IMR-90 (cell line): ENCODE results near the gene PRR33. TPM values are rescaled to one million over a fixed set of nuclear protein-coding genes. Genes with fewer than 3 reads are reported as not detected.

ENCODE experiments used
- ATAC-seq: fragments of 200-7000 bp; cut with Tn5 transposase; 2 replicates; pipeline ENCODE4 v1.9.1; 2020; ENCODE audit warnings: low read depth, mild to moderate bottlenecking, moderate library complexity
- BruUV-seq: library from RNA; stranded (reverse); fragments of 400-500 nt; replicated peaks from 2 replicates; lab custom pipeline; 2021; lab: Mats Ljungman, UMichigan
- CTCF ChIA-PET: fragments of 300-600 bp; formaldehyde crosslinking; extraction: SDS; loops from one replicate; lab custom pipeline; 2021; ENCODE audit warnings: antibody characterized with exemption; lab: Yijun Ruan, JAX
- POLR2A ChIA-PET: fragments of 300-600 bp; sonication (Branson Sonifier 250); formaldehyde crosslinking; loops from one replicate; lab custom pipeline; 2022; ENCODE audit warnings: antibody characterized with exemption; ENCODE audit not compliant: unreplicated experiment; lab: Charles Lee
- DNase-seq: peaks from one replicate; pipeline ENCODE4 v3.0.0; 2013
- H2AFZ ChIP-seq: replicated peaks from 2 replicates; pipeline ENCODE3; 2013; ENCODE audit warnings: low read length, mild to moderate bottlenecking; ENCODE audit not compliant: poor library complexity
- H2AK5ac ChIP-seq: 2 replicates; pipeline ENCODE4 v1.6.1; 2013; ENCODE audit warnings: low read depth, low read length, inconsistent platforms
- H2AK9ac ChIP-seq: replicated peaks from 2 replicates; pipeline ENCODE3; 2013; ENCODE audit warnings: mild to moderate bottlenecking, low read depth, low read length, moderate library complexity; ENCODE audit not compliant: poor library complexity
- H2BK120ac ChIP-seq: 2 replicates; pipeline ENCODE4 v1.6.1; 2013; ENCODE audit warnings: low read depth, low read length, inconsistent platforms
- H2BK15ac ChIP-seq: 3 replicates; pipeline ENCODE4 v1.6.1; 2013; ENCODE audit warnings: low read depth, low read length, inconsistent platforms
- H2BK20ac ChIP-seq: 2 replicates; pipeline ENCODE4 v1.6.1; 2013; ENCODE audit warnings: low read depth, mild to moderate bottlenecking, inconsistent platforms, low read length, moderate library complexity
- H2BK5ac ChIP-seq: 2 replicates; pipeline ENCODE4 v1.6.1; 2013; ENCODE audit warnings: mild to moderate bottlenecking, low read depth, low read length, inconsistent platforms; ENCODE audit not compliant: poor library complexity, severe bottlenecking
- H3K14ac ChIP-seq: replicated peaks from 2 replicates; pipeline ENCODE4 v1.6.1; 2013; ENCODE audit warnings: low read depth, low read length, inconsistent platforms
- H3K18ac ChIP-seq: 2 replicates; pipeline ENCODE4 v1.6.1; 2013; ENCODE audit warnings: low read depth, low read length, control low read depth
- H3K23ac ChIP-seq: 2 replicates; pipeline ENCODE4 v1.6.1; 2013; ENCODE audit warnings: low read depth, low read length, inconsistent platforms
- H3K27ac ChIP-seq: 2 replicates; pipeline ENCODE4 v1.5.1; 2013; ENCODE audit warnings: mild to moderate bottlenecking, control low read depth, low read length; ENCODE audit not compliant: insufficient read depth
- H3K27me3 ChIP-seq: 2 replicates; pipeline ENCODE4 v1.6.1; 2013; ENCODE audit warnings: low read length; ENCODE audit not compliant: control insufficient read depth, insufficient read depth
- H3K36me3 ChIP-seq: 2 replicates; pipeline ENCODE4 v1.6.1; 2013; ENCODE audit warnings: low read length, mixed read lengths; ENCODE audit not compliant: control insufficient read depth, insufficient read depth
- H3K4ac ChIP-seq: 2 replicates; pipeline ENCODE4 v1.6.1; 2013; ENCODE audit warnings: low read depth, low read length, inconsistent platforms
- H3K4me1 ChIP-seq: 2 replicates; pipeline ENCODE4 v1.6.1; 2013; ENCODE audit warnings: low read length, mixed read lengths; ENCODE audit not compliant: control insufficient read depth, insufficient read depth
- H3K4me2 ChIP-seq: 2 replicates; pipeline ENCODE4 v1.6.1; 2013; ENCODE audit warnings: low read depth, mild to moderate bottlenecking, control low read depth, low read length, moderate library complexity
- H3K4me3 ChIP-seq: 2 replicates; pipeline ENCODE4 v1.5.1; 2013; ENCODE audit warnings: low read depth, mild to moderate bottlenecking, control low read depth, low read length, moderate library complexity; ENCODE audit not compliant: insufficient read depth
- H3K56ac ChIP-seq: 2 replicates; pipeline ENCODE4 v1.6.1; 2013; ENCODE audit warnings: low read length, inconsistent platforms; ENCODE audit not compliant: insufficient read depth; ENCODE audit errors: extremely low read depth
- H3K79me1 ChIP-seq, 2 experiments: 2 replicates each; pipeline ENCODE4 v1.6.1; 2013; ENCODE audit warnings: low read length in 2 of 2, inconsistent platforms in 1 of 2, low read depth in 1 of 2
- H3K9ac ChIP-seq: 2 replicates; pipeline ENCODE4 v1.6.1; 2013; ENCODE audit warnings: low read depth, low read length, control low read depth
- H3K9me1 ChIP-seq: 2 replicates; pipeline ENCODE4 v1.6.1; 2013; ENCODE audit warnings: low read length, inconsistent platforms; ENCODE audit not compliant: insufficient read depth
- H3K9me3 ChIP-seq: 2 replicates; pipeline ENCODE4 v1.6.1; 2013; ENCODE audit warnings: low read length; ENCODE audit not compliant: control insufficient read depth, insufficient read depth
- H4K20me1 ChIP-seq: 2 replicates; pipeline ENCODE4 v1.6.1; 2013; ENCODE audit warnings: low read length, inconsistent platforms; ENCODE audit not compliant: insufficient read depth
- H4K5ac ChIP-seq: 2 replicates; pipeline ENCODE4 v1.6.1; 2013; ENCODE audit warnings: mild to moderate bottlenecking, low read depth, low read length, control low read depth
- H4K8ac ChIP-seq, 2 experiments: 2 replicates each; pipeline ENCODE4 v1.6.1; 2013; ENCODE audit warnings: low read depth in 2 of 2, low read length in 2 of 2, control low read depth in 1 of 2, inconsistent platforms in 1 of 2
- H4K91ac ChIP-seq: 2 replicates; pipeline ENCODE4 v1.6.1; 2013; ENCODE audit warnings: low read depth, low read length, inconsistent platforms; ENCODE audit not compliant: insufficient read depth
- CTCF ChIP-seq: conservative IDR thresholded peaks from 2 replicates; pipeline ENCODE4 v1.5.1; 2012; ENCODE audit warnings: mild to moderate bottlenecking, low read depth, low read length, improper control_type of control experiment
- ELK1 ChIP-seq: fragments of 150-350 bp; IDR thresholded peaks from 2 replicates; pipeline ENCODE4 v1.6.1; 2016; ENCODE audit warnings: low read depth, mild to moderate bottlenecking, low read length, moderate library complexity, borderline replicate concordance
- FOS ChIP-seq: fragments of 150-350 bp; IDR thresholded peaks from 2 replicates; pipeline ENCODE4 v1.6.1; 2016; ENCODE audit warnings: low read depth, low read length
- MXI1 ChIP-seq: IDR thresholded peaks from 2 replicates; pipeline ENCODE4 v1.6.1; 2012; ENCODE audit warnings: low read depth, mild to moderate bottlenecking, low read length, moderate library complexity, borderline replicate concordance
- RCOR1 ChIP-seq: IDR thresholded peaks from 2 replicates; pipeline ENCODE4 v1.6.1; 2012; ENCODE audit warnings: mild to moderate bottlenecking, low read length, improper control_type of control experiment; ENCODE audit not compliant: insufficient replicate concordance
- RFX5 ChIP-seq: IDR thresholded peaks from 2 replicates; pipeline ENCODE4 v1.8.0; 2012; ENCODE audit warnings: low read depth, mild to moderate bottlenecking, low read length, moderate library complexity
- SMC3 ChIP-seq: fragments of 150-350 bp; IDR thresholded peaks from 2 replicates; pipeline ENCODE4 v1.6.1; 2016; ENCODE audit warnings: low read depth, mild to moderate bottlenecking, antibody characterized with exemption, low read length, moderate library complexity
- USF2 ChIP-seq: fragments of 150-350 bp; IDR thresholded peaks from 2 replicates; pipeline ENCODE4 v1.6.1; 2017; ENCODE audit warnings: mild to moderate bottlenecking, antibody characterized with exemption, low read length, low read depth
- WGBS, 2 experiments: methylation state at CpG; one replicate each; pipeline versions ENCODE4 v1.1.5 to v1.1.7; 2013; ENCODE audit warnings: missing lambda C conversion rate in 2 of 2; ENCODE audit not compliant: insufficient read length in 1 of 2; ENCODE audit errors: extremely low coverage in 2 of 2; 5-methylcytosine and 5-hydroxymethylcytosine counted together
- dilution Hi-C: fragments of 300-500 bp; cut with HindIII; formaldehyde crosslinking; loops from one replicate; pipeline ENCODE4 v1.14.3; 2018; ENCODE audit warnings: low sequenced_read_pairs; ENCODE audit not compliant: unreplicated experiment
- in situ Hi-C: fragments of 300-500 bp; cut with MboI; formaldehyde crosslinking; loops from 3 replicates; pipeline ENCODE4 v1.14.3; 2019; ENCODE audit warnings: low sequenced_read_pairs, inconsistent platforms, mixed read lengths
- intact Hi-C: fragments of 100-400 bp; cut with micrococcal nuclease; formaldehyde crosslinking; loops from 2 replicates; pipeline ENCODE4 v1.10.0; 2022
- polyA plus RNA-seq, 3 experiments: library from polyadenylated mRNA; depleted of rRNA; stranded (reverse); fragments of >200 nt; gene quantifications; 2 replicates each; pipeline ENCODE4 v1.2.3, GENCODE V29; 2012; ENCODE audit warnings: low replicate concordance in 1 of 3
- total RNA-seq: library from RNA; depleted of rRNA; stranded (reverse); fragments of >200 nt; gene quantifications from 2 replicates; pipeline ENCODE4 v1.2.3, GENCODE V29; 2012

The PRR33 gene
- total and polyA plus RNA-seq, 2 of the 4 experiments (the other 2 are of a cell fraction) = not detected

- H2BK15ac ChIP-seq = no peak overlapping the region
- no peaks in the 10 kb centered on the region for H3K9me1 ChIP-seq
- no peak overlapping the region for H2AFZ ChIP-seq
- no peak overlapping the region for H3K14ac ChIP-seq
- no peak overlapping the region for H2BK20ac ChIP-seq
- no peak overlapping the region for H2BK5ac ChIP-seq
- H3K27ac ChIP-seq = no peak overlapping the region
- no peaks in the 10 kb centered on the region for H3K4me1 ChIP-seq
- peaks cover 11% of the 10 kb centered on the region; the same call in 1 of the 2 replicates for H3K27me3 ChIP-seq
- POLR2A ChIA-PET = no interaction called here
- no peak overlapping the region for H4K8ac ChIP-seq
- CTCF ChIA-PET = no interaction called here
- no peak for DNase-seq
- H2AK5ac ChIP-seq = no peak overlapping the region
- H4K91ac ChIP-seq = no peak overlapping the region
- WGBS, 2 experiments = 74% methylated on average over 10 of the region's 34 CpGs; no CpG with 5 or more reads in 1 of the 2 experiments
- H4K5ac ChIP-seq = no peak overlapping the region
- no peak overlapping the region for H3K4ac ChIP-seq
- in situ Hi-C loops = no loop called here
- no peak overlapping the region for H3K56ac ChIP-seq
- dilution Hi-C loops = no loop called here
- H3K9me3 ChIP-seq = no peaks in the 10 kb centered on the region
- H3K79me1 ChIP-seq = no peaks in the 10 kb centered on the region
- H4K20me1 ChIP-seq = no peaks in the 10 kb centered on the region
- intact Hi-C loops = no loop called here
- H3K4me3 ChIP-seq = no peak overlapping the region
- no TSS peak for BruUV-seq
- H2AK9ac ChIP-seq = no peak overlapping the region
- H3K23ac ChIP-seq = no peak overlapping the region
- no peaks in the 10 kb centered on the region for H3K36me3 ChIP-seq
- H3K9ac ChIP-seq = no peak overlapping the region
- no peak overlapping the region for H3K18ac ChIP-seq
- H2BK120ac ChIP-seq = no peak overlapping the region
- no peak overlapping the region for H3K4me2 ChIP-seq
- no peak for ATAC-seq
- TF ChIP-seq RFX5 (no peak), ELK1 (no peak), CTCF (no peak), USF2 (no peak), MXI1 (no peak), FOS (no peak), SMC3 (no peak), RCOR1 (no peak)
Observed at GRCh38 chr11:1936781-1937615, 45.3 kb upstream of the PRR33 start.
